Stimulated activated CD8-positive, alpha-beta memory T cell treated with anti-CD3 and anti-CD28 coated beads, Interleukin-4, amount 100 ng/mL, for 24 hours (primary cell): Measurements from ENCODE around the gene CLEC10A.
"Not testable (repeated sequence)": the region's sequence is repeated elsewhere in the genome, so short reads cannot be mapped to it uniquely, and the experiment has no call there.

Experiments used
- DNase-seq: peaks from one replicate; pipeline ENCODE4 v3.0.0-alpha.2; 2020; ENCODE audit warnings: low read depth

CLEC10A gene

GRCh38 chr17:7072406-7072805 lies 7.6 kb downstream of the CLEC10A start:
- no peak for DNase-seq

- no peak for DNase-seq
Observed at GRCh38 chr17:7070712-7071111, 9.3 kb downstream of the CLEC10A start.

GRCh38 chr17:7068268-7068667 lies 11.8 kb downstream of the CLEC10A start:
- no peak for DNase-seq

- DNase-seq = no peak
Observed at GRCh38 chr17:7067198-7067597, 12.9 kb downstream of the CLEC10A start.

DNA sequence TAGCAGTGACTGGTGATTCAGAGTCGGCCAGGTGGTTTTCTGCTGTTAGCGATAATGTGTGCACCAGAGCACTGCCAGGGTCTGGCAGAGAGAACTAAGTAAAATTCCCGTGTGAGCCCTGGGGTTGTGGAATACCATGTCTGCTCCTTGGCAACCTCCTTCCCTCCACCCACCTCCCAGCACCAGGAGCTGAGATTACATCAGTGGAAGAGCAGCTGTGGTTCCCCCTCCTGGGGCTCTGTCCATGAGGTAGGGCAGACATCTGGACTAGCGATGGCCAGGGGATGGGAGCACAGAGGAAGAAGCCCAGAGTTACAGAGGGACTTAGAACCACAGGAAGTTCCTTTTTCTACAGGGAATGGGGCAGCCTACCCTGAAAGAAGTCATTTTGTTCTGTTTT lies 15.8 kb downstream of the CLEC10A start:
- no peak for DNase-seq

DNA sequence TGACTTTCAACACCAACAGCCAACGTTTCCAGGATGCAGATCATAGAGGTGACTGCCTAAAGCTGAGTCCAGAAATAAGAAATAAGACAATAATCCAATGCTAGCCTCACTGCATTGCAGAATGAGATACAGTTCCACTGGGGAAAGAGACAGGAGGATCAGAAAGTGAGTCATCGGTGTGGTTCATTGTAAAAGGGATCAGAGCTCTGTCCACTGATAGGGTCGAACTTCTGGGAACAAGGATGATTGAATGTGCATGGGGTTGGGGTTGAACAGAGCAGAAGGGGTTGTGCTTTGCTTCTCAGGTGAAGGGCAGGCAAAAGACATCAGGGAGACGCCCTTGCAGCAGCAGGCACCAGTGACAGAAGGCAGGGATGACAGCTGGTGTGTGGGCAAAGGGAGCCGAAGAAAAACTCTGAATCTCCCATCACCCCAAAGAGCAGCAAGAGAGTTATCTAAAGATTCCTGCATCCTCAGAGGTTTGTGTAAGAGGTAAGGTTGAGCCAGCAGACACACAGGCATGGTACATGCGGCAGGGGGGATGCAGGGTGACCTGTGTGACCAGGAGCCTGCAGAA lies 16.4 kb downstream of the CLEC10A start:
- no peak for DNase-seq

DNA sequence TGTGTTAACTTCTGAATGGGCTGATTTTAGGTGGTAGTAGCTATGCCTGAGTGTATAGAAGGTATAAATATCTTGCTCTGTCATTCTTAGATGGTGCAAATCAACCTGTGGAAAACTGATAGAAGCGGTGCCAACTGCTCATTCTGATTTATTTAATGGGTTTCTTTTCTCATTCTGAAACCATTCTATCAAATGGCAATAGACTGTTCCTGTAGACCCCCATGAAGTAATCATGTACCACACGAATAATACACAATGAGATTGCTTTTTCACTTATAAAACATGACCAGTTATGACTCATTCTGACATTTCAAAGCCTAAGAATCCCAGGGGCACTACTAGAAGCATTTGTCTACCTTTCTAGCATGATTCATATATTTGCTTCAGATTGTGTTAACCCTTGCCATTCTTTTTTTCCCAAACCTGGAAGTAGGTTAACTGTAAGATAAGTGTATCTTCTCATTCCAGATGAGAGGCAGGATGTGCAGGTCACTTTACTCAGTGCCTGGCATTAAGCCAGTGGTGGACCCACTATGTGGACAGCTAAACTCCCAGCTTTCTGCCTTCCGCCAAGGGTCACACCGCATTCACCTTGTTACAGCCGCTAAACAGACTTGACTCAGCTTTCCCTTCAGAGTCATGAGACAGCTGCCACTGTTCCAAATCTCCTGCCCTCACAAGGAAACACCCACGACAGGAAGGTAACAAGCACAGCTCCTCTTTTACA lies 19.7 kb downstream of the CLEC10A start:
- no peak for DNase-seq

- no peak for DNase-seq
Observed at GRCh38 chr17:7058831-7059447, 21.1 kb downstream of the CLEC10A start.

DNA sequence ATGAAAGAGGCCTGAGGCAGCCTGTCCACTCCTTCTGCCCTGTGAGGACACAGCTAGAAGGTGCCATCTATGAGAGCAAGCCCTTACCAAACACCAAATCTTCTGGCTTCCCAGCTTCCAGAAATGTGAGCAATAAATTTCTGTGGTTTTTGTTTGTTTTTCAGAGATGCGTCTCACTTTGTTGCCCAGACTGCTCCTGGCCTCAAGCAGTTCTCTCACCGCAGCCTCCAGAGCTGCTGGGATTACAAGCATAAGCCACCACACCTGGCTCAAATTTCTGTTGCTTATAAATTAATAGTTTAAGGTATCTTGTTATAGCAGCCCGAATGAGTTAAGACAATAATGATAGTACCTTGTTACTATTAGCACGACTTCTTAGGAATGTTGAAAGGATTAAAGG lies 23.7 kb downstream of the CLEC10A start:
- DNase-seq = no peak

DNA sequence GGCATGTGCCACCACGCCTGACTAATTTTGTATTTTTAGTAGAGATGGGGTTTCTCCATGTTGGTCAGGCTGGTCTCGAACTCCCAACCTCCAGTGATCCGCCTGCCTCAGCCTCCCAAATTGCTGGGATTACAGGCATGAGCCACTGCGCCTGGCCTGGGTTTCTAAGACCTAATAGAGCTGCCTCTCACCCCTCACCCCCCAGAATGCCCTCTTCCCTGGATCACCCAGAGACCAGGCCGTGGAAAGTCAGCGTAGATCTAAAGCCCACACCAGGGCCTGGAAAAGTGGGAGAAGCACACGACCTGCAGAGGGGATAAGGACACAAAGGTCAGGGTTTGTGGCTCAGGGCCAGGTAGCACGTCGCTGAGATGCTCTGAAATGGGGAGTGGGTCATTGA lies 29.5 kb downstream of the CLEC10A start:
- not testable (repeated sequence) for DNase-seq

DNA sequence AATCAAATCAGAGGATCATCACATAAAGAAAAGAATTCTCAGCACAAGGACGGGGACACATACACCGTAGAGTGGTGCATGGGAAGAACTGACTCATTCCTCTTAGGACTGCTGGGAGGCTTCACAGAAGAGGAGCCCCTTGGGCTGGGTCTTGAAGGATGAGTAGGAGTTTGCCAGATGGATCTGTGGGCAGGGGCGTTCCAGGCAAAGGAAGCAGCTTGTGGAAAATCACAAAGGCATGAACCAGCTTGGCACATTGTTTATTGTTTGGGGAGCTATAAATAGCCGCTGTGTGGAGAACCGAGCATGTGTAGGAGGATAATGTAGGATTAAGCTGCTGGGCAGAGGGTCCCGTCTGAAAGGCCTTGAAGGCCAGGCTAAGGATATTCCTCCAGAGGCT lies 31.1 kb downstream of the CLEC10A start:
- DNase-seq = no peak

DNA sequence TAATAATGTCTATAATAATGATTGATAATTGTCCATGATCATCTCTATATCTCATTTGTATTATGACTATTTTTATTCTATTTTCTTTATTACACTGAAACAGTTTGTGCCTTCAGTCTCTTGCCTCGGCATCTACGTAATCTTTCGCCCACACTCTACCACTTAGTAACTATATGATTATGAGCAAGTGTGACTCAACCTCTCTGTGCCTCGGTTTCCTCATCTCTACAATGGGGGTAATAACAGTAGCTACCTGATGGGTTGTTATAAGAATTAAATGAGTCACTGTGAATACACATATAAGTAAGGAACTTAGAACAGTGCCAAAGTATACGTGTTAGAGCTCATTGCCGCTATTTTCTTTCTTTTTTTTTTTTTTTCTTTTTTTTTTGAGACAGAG lies 32.5 kb downstream of the CLEC10A start:
- no peak for DNase-seq

DNA sequence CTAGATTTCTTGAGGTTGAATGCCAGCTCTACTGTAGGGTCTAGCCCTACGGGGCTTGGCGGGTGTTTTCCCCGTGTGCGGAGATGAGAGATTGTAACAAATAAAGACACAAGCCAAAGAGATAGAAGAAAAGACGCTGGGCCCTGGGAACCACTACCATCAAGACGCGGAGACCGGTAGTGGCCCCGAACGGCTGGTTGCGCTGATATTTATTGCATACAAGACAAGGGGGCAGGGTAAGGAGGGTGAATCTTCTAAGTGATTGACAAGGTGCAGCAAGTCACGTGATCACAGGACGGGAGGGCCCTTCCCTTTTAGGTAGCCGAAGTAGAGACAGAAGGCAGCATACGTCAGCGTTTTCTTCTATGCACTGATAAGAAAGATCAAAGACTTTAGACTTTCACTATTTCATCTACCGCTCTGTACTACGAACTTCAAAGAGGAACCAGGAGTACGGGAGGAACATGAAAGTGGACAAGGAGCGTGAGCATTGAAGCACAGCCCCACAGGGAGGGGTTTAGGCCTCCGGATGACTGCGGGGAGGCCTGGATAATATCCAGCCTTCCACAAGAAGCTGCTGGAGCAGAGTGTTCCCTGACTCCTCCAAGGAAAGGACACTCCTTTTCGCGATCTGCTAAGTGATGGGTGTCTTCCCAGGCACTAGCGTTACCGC lies 33.2 kb downstream of the CLEC10A start:
- DNase-seq = not testable (repeated sequence)

DNA sequence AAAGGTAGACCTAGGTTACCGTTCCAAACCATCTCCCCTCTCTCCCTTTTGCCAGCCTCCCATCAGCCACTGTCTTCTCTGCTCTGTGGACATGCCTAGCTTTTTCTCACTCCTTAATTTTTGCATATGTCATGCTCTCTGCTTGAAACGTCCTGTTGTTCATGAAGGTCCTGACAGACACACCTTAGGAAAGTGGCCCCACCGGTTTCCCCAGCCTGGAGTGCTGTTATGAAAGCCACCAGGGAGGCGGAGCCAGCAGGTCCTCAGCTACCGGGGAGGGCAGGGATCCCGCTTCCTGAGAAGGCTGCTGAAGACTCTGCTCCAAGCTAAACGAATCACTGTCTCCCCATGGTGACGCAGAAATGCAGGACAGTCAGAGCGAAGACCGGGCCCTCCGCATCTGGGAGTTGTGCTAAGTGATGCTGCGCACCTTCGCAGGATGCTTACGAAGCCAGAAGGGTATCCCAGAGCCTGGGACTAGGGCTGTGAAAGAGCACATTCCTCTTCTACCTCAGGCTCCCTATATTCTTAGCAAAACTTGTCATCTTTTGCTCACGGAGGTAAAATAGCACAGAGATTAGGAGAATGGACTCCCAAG lies 33.8 kb downstream of the CLEC10A start:
- DNase-seq = no peak

DNA sequence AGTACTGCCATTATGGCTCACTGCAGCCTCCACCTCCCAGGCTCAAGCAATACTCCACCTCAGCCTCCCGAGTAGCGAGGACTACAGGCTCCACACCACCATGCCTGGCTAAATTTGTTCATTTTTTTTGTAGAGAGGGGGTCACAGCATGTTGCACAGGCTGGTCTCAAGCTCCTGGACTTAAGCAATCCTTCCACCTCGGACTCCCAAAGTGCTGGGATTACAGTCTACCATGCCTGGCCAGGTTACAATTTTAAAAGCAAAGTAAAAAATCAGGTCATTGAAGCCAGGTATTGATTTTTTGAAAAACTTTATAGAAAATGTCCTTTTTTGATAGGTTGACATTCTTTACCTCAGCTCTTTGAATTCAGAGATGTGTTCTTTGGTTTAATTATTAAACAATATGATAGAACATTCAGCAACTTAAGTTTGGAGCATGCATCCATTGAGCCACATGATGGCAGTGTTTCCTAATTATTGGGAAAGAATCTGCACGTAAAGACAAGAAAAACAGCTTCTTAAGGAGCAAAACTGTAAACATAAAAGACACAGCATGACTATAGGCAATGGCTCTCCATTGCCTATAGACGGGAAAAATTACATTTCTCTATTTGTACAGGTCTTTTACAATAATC lies 34.4 kb downstream of the CLEC10A start:
- DNase-seq = no peak

DNA sequence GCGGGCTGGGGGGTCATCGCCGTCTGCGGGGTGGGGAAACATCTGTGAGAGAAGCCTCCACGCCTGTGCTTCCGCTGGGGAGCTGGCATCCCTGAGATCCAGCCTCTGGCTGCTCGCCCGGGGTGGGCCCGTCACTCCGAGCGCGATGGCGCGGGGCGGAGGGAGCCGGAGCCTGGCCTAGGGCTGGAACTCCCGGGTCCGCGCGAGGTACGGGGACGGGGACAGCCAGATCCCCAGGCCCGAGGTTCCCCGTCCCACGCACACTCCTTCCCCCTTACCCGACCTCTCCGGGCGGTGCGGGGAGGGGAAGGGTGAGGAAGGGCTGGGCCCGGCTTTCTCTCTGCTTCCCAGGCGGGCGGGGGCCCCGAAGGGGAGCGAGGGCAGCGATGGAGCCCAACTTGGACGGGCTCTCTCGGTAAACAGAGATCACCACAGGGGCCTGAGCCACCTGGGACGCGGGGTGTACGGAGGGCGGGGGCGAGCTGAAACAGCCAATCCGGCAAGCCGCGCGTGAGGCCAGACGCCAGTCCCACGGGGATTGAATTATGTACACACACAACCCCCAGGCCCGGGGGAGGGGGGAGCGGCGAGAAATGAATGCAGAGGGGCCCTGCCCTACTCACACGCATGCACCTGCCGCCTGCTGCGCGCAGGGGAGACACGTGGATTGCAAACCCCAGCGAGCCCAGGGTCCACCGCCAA lies 36.4 kb downstream of the CLEC10A start, which contains the start of gene SLC16A11:
Gene SLC16A11 (minus strand): TSS at position 596 of the 702 bp plus-strand sequence. CDS start 579 bp downstream, at position 17.
- no peak for DNase-seq

GRCh38 chr17:7043182-7043496 lies 36.9 kb downstream of the CLEC10A start:
- DNase-seq = no peak

DNA sequence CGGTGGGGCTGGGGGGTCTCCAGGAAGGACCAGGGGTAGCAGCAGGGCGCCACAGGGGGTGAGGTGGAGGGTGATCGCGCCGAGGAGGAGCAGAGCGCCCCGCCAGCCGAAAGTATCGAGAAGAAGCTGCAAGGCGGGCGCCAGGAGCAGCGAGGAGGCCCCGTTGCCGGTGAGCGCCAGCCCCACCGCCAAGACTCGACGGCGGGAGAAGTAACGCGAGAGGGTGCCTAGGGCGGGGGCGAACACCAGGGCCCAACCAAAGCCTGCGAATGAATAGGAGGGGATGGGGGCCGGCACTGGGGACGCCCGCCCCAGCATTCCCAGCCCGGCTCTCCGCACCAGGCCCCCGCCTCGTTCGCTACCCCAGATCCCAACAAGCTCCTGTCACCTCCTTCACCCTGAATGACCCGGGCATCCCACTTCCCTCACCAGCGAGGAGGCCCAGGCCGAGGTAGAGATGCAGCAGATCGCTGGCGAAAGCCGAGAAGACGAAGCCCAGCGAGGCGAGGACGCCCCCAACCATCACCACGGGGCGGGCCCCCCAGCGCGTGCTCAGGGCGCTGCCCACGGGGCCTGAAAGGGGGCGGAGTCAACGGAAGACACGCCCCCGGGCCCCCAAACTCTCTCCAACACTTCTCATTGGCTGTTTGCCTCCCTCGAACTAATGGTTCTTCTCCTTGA lies 37.4 kb downstream of the CLEC10A start:
- no peak for DNase-seq

GRCh38 chr17:7041607-7042500 lies 38.2 kb downstream of the CLEC10A start:
- no peak for DNase-seq

DNA sequence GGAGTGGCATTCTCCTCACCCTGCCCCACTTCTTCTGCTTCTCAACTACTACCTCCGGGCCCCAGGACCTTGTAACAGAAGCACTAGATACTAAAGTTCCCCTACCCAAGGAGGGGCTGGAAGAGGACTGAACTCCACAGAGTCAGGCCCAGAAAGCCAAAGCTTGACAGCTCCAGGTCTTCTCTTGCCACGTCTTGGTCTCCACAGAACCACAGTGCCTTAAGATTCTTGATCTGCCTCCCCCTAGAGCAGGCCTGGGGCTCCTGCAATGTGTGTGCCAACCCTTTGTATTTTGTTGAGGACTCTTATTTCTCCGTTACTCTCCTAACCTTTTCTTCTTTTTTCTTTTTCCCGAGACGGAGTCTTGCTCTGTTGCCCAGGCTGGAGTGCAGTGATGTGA lies 40.2 kb downstream of the CLEC10A start:
- DNase-seq = no peak
